Hepatocyte (in vitro differentiated cells): ENCODE results near the gene SPATA2. TPM values are rescaled to one million over a fixed set of nuclear protein-coding genes. Genes with fewer than 3 reads are reported as not detected.

Experiments
- DNase-seq: peaks from one replicate; pipeline ENCODE4 v3.0.0-alpha.2; 2016; ENCODE audit warnings: low spot score
- H2AFZ ChIP-seq: fragments of 200-600 bp; sonication (generic); 2 replicates; pipeline ENCODE4 v1.6.0; 2016; ENCODE audit warnings: antibody characterized with exemption, mild to moderate bottlenecking
- H3K27ac ChIP-seq: fragments of 200-600 bp; sonication (generic); 2 replicates; pipeline ENCODE4 v1.5.1; 2016; ENCODE audit warnings: mild to moderate bottlenecking
- H3K27me3 ChIP-seq: fragments of 200-600 bp; sonication (generic); 2 replicates; pipeline ENCODE4 v1.6.1; 2016
- H3K36me3 ChIP-seq: fragments of 200-600 bp; sonication (generic); replicated peaks from 2 replicates; pipeline ENCODE4 v1.5.1; 2016; ENCODE audit warnings: low read depth; ENCODE audit not compliant: insufficient read depth
- H3K4me1 ChIP-seq: fragments of 200-600 bp; sonication (generic); 2 replicates; pipeline ENCODE4 v1.5.1; 2016; ENCODE audit warnings: mild to moderate bottlenecking, moderate library complexity; ENCODE audit not compliant: insufficient read depth
- H3K4me2 ChIP-seq: fragments of 200-600 bp; sonication (generic); 2 replicates; pipeline ENCODE4 v1.6.0; 2016
- H3K4me3 ChIP-seq: fragments of 200-600 bp; sonication (generic); 2 replicates; pipeline ENCODE4 v1.5.1; 2016; ENCODE audit warnings: mild to moderate bottlenecking
- H3K79me2 ChIP-seq: fragments of 200-600 bp; sonication (generic); 2 replicates; pipeline ENCODE4 v1.6.0; 2017; ENCODE audit warnings: mild to moderate bottlenecking
- H3K9me2 ChIP-seq: fragments of 200-600 bp; sonication (generic); replicated peaks from 2 replicates; pipeline ENCODE4 v1.6.0; 2017; ENCODE audit warnings: mild to moderate bottlenecking; ENCODE audit not compliant: insufficient read depth
- H3K9me3 ChIP-seq: fragments of 200-600 bp; sonication (generic); 2 replicates; pipeline ENCODE4 v1.5.1; 2016; ENCODE audit warnings: low read depth, mild to moderate bottlenecking
- H4K20me1 ChIP-seq: fragments of 200-600 bp; sonication (generic); 2 replicates; pipeline ENCODE4 v1.6.0; 2016; ENCODE audit warnings: mild to moderate bottlenecking; ENCODE audit not compliant: insufficient read depth, poor library complexity, severe bottlenecking
- EZH2 ChIP-seq: fragments of 200-600 bp; sonication (generic); IDR thresholded peaks from 2 replicates; pipeline ENCODE4 v1.6.1; 2016; ENCODE audit warnings: antibody characterized with exemption, mild to moderate bottlenecking, borderline replicate concordance
- EZH2phosphoT487 ChIP-seq: fragments of 200-600 bp; sonication (generic); IDR thresholded peaks from one replicate; pipeline ENCODE4 v1.6.1; 2018; ENCODE audit warnings: antibody characterized with exemption, mild to moderate bottlenecking, low read depth, moderate library complexity; ENCODE audit not compliant: unreplicated experiment, severe bottlenecking
- WGBS: methylation state at CpG from one replicate; pipeline ENCODE4 v1.1.6; 2016; ENCODE audit warnings: low lambda C conversion rate; ENCODE audit errors: missing lambda C conversion rate; 5-methylcytosine and 5-hydroxymethylcytosine counted together
- polyA plus RNA-seq: library from polyadenylated mRNA; unstranded; fragments of >200 nt; fragmentation: Nextera tagmentation; extraction: Ambion mirVana; gene quantifications from 2 replicates; pipeline ENCODE4 v1.2.1, GENCODE V29; 2016
- total RNA-seq: library from RNA; depleted of rRNA; stranded (reverse); fragments of >200 nt; gene quantifications from 2 replicates; pipeline ENCODE4 v1.2.3, GENCODE V29; 2014
- TF ChIP-seq, protein P1 (sequence below): fragments of 200-600 bp; sonication (generic); IDR thresholded peaks from 2 replicates; pipeline ENCODE4 v1.5.1; 2016; ENCODE audit warnings: antibody characterized with exemption, mild to moderate bottlenecking; ENCODE audit not compliant: poor library complexity

The SPATA2 gene
- total and polyA plus RNA-seq, 2 experiments from 2014 or later: 5.9 to 9.6 TPM

GRCh38 chr20:49878977-49879376 lies 36.4 kb downstream of the SPATA2 start:
- Histone ChIP-seq H3K27ac (no peak overlapping the region), H3K36me3 (no peaks in the 10 kb centered on the region), H2AFZ (no peak overlapping the region), H4K20me1 (no peaks in the 10 kb centered on the region), H3K4me3 (no peak overlapping the region), H3K9me2 (no peaks in the 10 kb centered on the region), H3K27me3 (no peaks in the 10 kb centered on the region), H3K4me1 (peaks cover 11% of the 10 kb centered on the region), H3K79me2 (no peaks in the 10 kb centered on the region), H3K9me3 (no peaks in the 10 kb centered on the region), H3K4me2 (no peak overlapping the region)
- TF ChIP-seq EZH2phosphoT487: no peak
- TF ChIP-seq, protein P1, sequence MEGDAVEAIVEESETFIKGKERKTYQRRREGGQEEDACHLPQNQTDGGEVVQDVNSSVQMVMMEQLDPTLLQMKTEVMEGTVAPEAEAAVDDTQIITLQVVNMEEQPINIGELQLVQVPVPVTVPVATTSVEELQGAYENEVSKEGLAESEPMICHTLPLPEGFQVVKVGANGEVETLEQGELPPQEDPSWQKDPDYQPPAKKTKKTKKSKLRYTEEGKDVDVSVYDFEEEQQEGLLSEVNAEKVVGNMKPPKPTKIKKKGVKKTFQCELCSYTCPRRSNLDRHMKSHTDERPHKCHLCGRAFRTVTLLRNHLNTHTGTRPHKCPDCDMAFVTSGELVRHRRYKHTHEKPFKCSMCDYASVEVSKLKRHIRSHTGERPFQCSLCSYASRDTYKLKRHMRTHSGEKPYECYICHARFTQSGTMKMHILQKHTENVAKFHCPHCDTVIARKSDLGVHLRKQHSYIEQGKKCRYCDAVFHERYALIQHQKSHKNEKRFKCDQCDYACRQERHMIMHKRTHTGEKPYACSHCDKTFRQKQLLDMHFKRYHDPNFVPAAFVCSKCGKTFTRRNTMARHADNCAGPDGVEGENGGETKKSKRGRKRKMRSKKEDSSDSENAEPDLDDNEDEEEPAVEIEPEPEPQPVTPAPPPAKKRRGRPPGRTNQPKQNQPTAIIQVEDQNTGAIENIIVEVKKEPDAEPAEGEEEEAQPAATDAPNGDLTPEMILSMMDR: no peak
- TF ChIP-seq EZH2: no peak
- WGBS: 100% methylated on average over 1 of the region's 1 CpG
- no peak for DNase-seq

GRCh38 chr20:49877386-49877921 lies 37.9 kb downstream of the SPATA2 start:
- Histone ChIP-seq H3K27ac (no peak overlapping the region), H3K79me2 (no peaks in the 10 kb centered on the region), H4K20me1 (no peaks in the 10 kb centered on the region), H2AFZ (no peak overlapping the region), H3K4me2 (no peak overlapping the region), H3K4me1 (peaks cover 11% of the 10 kb centered on the region), H3K27me3 (no peaks in the 10 kb centered on the region), H3K9me3 (no peaks in the 10 kb centered on the region), H3K36me3 (no peaks in the 10 kb centered on the region), H3K4me3 (no peak overlapping the region), H3K9me2 (no peaks in the 10 kb centered on the region)
- no peak for DNase-seq
- WGBS: 56% methylated on average over 4 of the region's 4 CpGs
- TF ChIP-seq EZH2 (no peak), EZH2phosphoT487 (no peak)
- TF ChIP-seq, protein P1: no peak

DNA sequence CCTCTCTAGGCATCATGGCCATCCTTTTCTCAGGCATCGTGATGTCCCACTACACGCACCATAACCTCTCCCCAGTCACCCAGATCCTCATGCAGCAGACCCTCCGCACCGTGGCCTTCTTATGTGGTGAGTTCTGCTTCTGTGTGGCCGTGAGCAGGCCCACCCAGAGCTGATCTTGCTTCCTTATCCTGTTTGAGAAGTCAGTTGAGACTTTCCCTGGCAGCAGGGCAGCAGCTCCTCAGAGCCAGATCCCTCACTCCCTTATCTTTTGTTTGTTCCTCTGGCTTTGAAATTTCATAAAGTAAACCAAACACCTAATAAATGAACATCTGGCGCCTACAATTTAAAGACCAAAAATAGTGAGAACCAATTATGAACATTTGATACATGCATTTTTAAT lies 40.6 kb downstream of the SPATA2 start:
- H3K9me3 ChIP-seq: no peaks in the 10 kb centered on the region
- TF ChIP-seq EZH2 (no peak), EZH2phosphoT487 (no peak)
- TF ChIP-seq, protein P1: no peak
- no peaks in the 10 kb centered on the region for H3K9me2 ChIP-seq
- no peak overlapping the region for H2AFZ ChIP-seq
- no peak for DNase-seq
- H3K4me3 ChIP-seq: no peak overlapping the region
- peak overlapping the region; percentile 60 for H3K27ac ChIP-seq
- H3K4me2 ChIP-seq: no peak overlapping the region
- H3K79me2 ChIP-seq: no peaks in the 10 kb centered on the region
- 63% methylated on average over 6 of the region's 6 CpGs for WGBS
- H3K27me3 ChIP-seq: no peaks in the 10 kb centered on the region
- H3K36me3 ChIP-seq: no peaks in the 10 kb centered on the region
- H4K20me1 ChIP-seq: no peaks in the 10 kb centered on the region
- H3K4me1 ChIP-seq: peaks cover 11% of the 10 kb centered on the region
